AG08396 (cell line): ENCODE data around the gene IFT172.

Source experiments
- DNase-seq: peaks from one replicate; pipeline ENCODE4 v3.0.0; 2012; ENCODE audit warnings: low spot score, mixed read lengths

Gene IFT172

GRCh38 chr2:27422958-27423357 lies 66.6 kb downstream of the IFT172 start:
- DNase-seq, result no peak

DNA sequence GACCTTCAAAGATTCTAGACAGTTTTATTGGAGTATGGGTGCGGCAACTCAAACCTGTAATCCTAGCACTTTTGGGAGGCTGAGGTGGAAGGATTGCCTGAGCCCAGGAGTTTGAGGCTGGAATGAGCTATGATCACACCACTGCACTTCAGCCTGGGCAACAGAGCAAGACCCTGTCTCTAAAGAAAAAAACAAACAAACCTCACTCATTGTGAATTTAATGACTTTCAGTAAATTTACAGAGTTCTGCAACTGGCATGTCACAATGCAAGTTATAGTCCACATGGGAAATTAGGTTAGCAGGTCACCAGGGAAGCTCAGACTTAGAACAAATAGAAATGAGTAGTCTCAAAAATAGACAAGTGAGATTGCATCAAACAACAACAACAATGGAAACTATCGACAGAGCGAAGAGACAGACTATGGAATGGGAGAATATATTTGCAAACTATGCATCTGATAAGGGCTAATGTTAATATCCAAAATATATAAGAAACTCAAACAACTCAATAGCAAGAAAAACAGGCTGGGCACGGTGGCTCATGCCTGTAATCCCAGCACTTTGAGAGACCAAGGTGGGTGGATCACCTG lies 67.8 kb downstream of the IFT172 start:
- DNase-seq, result no peak

DNA sequence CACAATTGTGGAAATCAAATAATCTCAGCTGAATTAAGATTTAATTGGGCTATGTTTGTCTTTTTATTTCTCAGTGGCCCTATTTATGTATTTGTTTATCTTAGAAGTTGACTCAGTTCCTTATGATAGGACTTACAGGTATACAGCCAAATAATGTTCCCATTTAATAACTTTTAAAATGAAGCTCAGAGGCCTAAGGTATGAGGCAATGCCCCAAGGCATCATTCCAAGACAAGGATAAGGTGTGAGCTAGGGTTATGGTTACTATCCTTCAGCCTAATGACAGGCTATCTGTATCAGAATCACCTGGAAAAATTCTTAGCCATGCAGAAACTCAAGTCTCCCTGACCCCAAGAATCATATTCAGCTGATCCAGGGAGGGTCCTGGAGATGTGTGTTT lies 68.5 kb downstream of the IFT172 start:
- no peak for DNase-seq

- no peak for DNase-seq
Observed at GRCh38 chr2:27416151-27416550, 73.4 kb downstream of the IFT172 start.

GRCh38 chr2:27412419-27413152 lies 77.0 kb downstream of the IFT172 start:
- no peak for DNase-seq

GRCh38 chr2:27409321-27410073 lies 80.0 kb downstream of the IFT172 start, which contains the start of gene PPM1G:
TSS of gene PPM1G (minus strand) at chr2:27409591. CDS start at chr2:27409422, 169 bp downstream.
- peak; percentile 98 for DNase-seq

DNA sequence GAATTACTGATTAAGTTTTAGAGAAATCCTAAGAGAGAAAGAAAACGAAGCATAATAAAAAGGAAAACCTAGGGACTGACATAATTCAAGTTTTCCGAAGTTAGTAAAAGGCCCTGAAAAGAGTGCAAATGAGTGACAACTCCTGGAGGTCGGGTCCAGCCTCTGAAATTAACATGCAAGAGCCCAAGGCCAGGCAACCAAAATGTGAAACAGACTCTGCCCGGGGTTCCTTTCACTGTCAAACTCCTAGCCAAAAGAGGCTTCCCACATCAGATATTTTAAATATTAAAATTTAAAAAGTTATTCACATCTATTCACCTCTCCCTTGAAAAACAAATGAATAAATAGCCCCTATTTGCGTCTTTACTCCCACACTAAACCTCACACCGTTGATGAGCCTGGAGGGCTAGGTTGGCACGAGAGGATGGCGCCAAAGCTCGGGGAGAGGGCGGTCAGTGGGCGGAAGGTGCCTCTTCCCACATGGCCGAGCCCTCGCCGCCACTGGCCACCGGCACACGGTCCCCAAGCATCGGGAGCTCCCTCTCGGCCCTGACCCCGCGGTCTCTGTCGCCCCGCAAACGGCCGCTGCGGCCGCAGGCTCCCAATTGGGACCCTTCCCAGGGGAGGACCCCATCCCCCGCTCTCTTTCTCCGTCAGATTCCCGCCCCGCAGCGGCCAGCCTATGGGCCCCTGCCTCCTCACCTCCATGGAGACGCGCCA lies 80.8 kb downstream of the IFT172 start:
- DNase-seq, result peak; percentile 61

GRCh38 chr2:27407798-27408491 lies 81.6 kb downstream of the IFT172 start:
- DNase-seq, result peak; percentile 46

DNA sequence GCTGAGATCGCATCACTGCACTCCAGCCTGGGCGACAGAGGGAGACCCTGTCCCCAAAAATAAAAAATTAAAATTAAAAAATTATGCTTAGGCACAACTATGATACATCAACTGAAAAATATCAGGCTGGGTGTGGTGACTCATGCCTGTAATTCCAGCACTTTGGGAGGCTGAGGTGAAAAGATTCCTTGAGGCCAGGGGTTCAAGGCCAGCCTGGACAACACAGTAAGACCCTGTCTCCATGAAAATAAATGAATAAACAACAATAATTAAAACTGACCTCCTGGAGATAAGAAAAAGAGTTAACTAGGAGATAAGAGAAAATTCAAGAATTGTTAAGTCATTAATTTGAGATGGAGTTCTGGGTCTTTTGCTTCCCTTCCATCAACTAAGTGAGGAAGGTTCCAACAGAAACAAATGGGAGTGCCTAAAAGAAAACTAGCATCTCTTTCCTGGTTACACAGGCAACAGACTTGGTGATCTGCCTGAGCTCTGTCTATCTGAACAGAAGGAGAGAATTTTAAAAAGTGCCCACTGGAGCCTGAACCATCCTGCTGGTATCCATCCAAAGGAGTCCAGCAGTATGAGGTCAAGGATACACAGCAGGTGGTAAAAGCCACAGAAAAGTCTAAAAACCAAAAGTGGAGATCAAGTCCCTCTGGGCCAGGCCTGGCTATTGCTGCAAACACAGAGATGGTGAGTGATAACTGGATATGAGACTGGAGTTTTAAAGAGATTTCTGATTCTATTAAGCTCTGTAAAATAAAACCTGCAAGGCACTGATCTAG lies 89.0 kb downstream of the IFT172 start:
- no peak for DNase-seq

GRCh38 chr2:27398962-27399361 lies 90.6 kb downstream of the IFT172 start:
- no peak for DNase-seq
